LNCaP clone FGC (cell line): Measurements from ENCODE around the gene COQ2.

Experiments
- DNase-seq: peaks from one replicate; pipeline ENCODE4 v3.0.0-alpha.2; 2011; ENCODE audit warnings: low read depth
- H3K4me3 ChIP-seq: 2 replicates; pipeline ENCODE4 v1.5.1; 2011; ENCODE audit warnings: mild to moderate bottlenecking, low read depth, low read length, control low read depth
- TF ChIP-seq, protein P1 (sequence below): IDR thresholded peaks from 2 replicates; pipeline ENCODE4 v1.5.1; 2012; ENCODE audit warnings: mild to moderate bottlenecking; ENCODE audit not compliant: control insufficient read depth, insufficient read depth; ENCODE audit errors: extremely low read depth

The COQ2 gene

DNA sequence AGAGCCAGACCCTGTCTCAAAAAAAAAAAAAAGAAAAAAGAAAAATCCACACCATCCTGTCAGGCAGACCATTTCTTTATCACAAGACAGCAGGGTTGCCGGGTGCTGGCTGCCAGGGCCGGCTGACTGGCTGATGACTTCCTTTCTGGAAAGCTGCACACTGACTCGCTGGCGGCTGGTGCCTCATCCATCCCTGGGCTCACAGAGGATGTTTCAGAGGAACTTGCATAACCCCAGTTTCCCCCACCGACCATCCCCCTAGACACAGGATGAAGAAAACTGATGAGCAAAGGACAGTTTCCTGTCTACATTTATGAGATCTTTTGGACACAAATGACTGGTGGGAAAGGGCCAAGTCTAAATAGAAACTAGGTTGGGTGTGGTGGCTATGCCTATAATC, 36.0 kb upstream of the COQ2 start:
- no peak for DNase-seq
- TF ChIP-seq, protein P1, sequence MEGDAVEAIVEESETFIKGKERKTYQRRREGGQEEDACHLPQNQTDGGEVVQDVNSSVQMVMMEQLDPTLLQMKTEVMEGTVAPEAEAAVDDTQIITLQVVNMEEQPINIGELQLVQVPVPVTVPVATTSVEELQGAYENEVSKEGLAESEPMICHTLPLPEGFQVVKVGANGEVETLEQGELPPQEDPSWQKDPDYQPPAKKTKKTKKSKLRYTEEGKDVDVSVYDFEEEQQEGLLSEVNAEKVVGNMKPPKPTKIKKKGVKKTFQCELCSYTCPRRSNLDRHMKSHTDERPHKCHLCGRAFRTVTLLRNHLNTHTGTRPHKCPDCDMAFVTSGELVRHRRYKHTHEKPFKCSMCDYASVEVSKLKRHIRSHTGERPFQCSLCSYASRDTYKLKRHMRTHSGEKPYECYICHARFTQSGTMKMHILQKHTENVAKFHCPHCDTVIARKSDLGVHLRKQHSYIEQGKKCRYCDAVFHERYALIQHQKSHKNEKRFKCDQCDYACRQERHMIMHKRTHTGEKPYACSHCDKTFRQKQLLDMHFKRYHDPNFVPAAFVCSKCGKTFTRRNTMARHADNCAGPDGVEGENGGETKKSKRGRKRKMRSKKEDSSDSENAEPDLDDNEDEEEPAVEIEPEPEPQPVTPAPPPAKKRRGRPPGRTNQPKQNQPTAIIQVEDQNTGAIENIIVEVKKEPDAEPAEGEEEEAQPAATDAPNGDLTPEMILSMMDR: no peak
- no peak overlapping the region for H3K4me3 ChIP-seq

DNA sequence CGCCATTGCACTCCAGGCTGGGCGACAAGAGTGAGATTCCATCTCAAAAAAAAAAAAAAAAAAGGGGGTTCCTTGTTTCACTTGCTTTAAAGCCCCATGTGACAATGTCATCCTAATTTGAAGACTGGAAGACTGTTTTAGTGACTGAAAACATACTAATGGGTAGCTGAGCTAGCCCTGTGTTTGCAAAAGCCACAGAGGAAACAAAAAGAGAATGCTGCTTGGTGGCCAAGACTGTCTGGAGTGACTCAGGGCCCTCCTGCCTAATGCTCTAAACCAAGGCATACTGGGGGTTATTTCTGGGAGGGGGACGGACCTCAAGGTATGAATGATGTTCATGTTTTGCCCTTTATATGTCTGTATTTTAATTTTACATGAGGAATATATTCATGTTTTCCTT, 34.1 kb upstream of the COQ2 start:
- H3K4me3 ChIP-seq: no peak overlapping the region
- no peak for DNase-seq
- TF ChIP-seq, protein P1: no peak

DNA sequence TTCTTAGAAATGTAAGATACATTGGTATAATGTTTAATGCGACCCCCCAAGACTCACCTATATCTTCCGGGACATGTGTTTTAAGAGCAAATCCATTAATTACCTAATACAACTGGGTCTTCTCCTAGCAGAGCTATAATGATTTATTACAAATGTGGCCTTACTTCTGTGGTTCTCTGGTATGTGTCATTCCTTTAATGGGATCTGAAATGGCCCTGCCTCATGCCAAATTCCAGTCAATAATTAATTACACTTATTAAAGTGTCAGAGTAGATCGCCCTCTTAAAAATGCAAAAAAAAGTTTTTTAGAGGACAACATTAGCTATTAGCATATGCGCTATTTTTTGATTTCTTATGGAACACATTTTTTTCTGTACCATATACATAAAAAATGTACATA, 33.1 kb upstream of the COQ2 start:
- TF ChIP-seq, protein P1: no peak
- no peak overlapping the region for H3K4me3 ChIP-seq
- no peak for DNase-seq

DNA sequence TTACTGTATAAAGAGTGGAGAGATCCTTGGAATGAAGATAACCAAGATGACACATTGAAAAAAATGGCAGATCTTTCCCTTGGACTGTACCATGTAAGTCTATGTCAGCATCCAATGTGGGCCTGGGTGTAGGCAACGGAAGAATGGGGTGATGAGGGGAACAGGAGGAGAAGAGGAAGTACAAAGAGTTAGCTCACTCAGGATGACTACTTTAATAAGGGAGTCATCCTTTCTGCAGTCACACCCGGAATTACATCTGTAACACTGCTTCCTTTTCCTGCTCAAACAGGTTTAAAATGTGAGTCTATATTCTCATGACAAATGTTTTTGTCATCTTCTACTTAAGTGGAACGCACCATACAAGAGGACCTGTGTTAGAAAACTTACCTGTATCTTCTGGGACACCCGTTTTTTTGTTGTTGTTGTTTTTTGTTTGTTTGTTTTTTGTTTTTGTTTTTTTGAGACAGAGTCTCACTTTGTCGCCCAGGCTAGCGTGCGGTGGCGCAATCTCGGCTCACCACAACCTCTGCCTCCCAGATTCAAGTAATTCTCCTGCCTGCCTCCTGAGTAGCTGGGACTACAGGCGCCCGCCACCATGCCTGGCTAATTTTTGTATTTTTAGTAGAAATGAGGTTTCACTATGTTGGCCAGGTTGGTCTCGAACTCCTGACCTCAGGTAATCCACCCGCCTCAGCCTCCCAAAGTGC, 32.0 kb upstream of the COQ2 start:
- TF ChIP-seq, protein P1: no peak
- H3K4me3 ChIP-seq: no peak overlapping the region
- no peak for DNase-seq

DNA sequence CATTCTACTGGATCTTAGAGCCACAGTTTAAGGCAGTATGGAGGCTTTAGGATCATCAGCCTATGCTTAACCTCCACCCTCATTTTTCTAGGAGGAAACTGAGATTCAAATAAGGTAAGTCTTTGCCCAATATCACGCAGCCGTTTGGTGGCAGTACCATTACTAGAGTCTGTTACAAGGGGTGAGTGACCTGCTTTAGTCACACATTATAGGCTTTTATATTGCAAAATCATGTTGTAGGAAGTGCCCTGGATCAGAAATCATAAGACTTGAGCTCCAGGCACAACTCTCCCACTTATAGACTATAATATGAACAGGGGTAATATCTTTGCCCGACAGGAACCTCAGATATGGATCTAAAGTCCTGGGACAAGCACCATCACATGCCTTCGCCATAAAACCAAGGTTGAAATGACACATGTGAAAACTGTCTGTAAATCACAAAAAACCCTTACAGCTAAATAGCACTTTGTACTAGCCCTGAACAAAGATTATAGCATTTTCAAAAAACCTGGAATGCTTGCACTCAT, 30.8 kb upstream of the COQ2 start:
- H3K4me3 ChIP-seq: no peak overlapping the region
- TF ChIP-seq, protein P1: no peak
- no peak for DNase-seq

DNA sequence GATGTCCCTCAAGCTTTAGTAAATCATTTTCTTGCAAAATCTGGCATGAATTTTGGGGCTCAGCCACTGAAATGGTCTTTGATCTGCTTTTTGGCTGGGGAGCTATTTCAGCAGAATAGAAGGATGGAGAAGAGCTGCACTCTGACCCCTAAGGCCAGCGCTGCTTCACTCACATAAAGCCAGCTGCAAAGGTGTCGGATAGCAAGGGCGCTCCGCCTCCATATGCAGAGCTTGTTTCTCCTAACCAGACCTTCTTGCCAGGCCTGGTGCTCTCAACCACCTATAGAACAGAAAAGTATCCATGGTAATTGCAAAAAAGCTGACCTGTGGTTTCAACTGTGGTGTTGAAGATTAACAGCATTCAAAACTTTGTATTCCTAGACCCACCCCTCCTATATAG, 24.1 kb upstream of the COQ2 start:
- no peak for DNase-seq
- TF ChIP-seq, protein P1: no peak
- no peak overlapping the region for H3K4me3 ChIP-seq

DNA sequence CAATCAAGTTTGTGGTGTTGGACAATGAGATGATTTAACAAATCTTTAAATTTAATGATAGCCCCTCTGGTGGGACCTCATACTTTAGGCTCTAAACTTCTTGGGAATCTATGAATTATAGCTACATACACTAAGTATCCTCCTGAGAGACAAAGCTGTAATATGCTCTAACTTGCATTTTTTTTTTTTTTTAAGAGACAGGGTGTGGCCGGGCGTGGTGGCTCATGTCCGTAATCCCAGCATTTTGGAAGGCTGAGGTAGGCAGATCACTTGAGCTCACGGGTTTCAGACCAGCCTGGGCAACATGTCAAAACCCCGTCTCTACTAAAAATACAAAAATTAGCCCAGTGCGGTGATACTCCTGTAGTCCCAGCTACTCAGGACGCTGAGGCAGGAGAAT, 23.3 kb upstream of the COQ2 start:
- TF ChIP-seq, protein P1: no peak
- H3K4me3 ChIP-seq: no peak overlapping the region
- no peak for DNase-seq
